H1 (cell line): ENCODE results near the gene SPATA31E1. TPM values are rescaled to one million over a fixed set of nuclear protein-coding genes. Genes with fewer than 3 reads are reported as not detected.
"Not testable (repeated sequence)": the region's sequence is repeated elsewhere in the genome, so short reads cannot be mapped to it uniquely, and the experiment has no call there.

Experiments
- CTCF ChIA-PET: fragments of 300-600 bp; sonication (Branson Sonifier 250); formaldehyde crosslinking; loops from one replicate; lab custom pipeline; 2021; ENCODE audit not compliant: partially characterized antibody; lab: Charles Lee
- POLR2A ChIA-PET: fragments of 300-600 bp; sonication (Branson Sonifier 250); formaldehyde crosslinking; loops from one replicate; lab custom pipeline; 2021; ENCODE audit warnings: inconsistent platforms; ENCODE audit not compliant: partially characterized antibody; lab: Charles Lee
- DNase-seq, 2 experiments: peaks; one replicate each; pipeline versions ENCODE4 v3.0.0 to v3.0.0-alpha.2; 2010 to 2022; ENCODE audit warnings: low spot score in 2 of 2, low read depth in 1 of 2, mixed read lengths in 1 of 2
- FAIRE-seq: peaks from 2 replicates; lab custom pipeline; 2011; peaks lifted over from hg19 to GRCh38; lab: Jason Lieb, UNC
- H2AFZ ChIP-seq: 2 replicates; pipeline ENCODE4 v1.8.1; 2012; ENCODE audit warnings: low read length, inconsistent platforms
- H2AK5ac ChIP-seq: 2 replicates; pipeline ENCODE4 v1.6.1; 2013; ENCODE audit warnings: low read depth, low read length
- H2BK120ac ChIP-seq: replicated peaks from 2 replicates; pipeline ENCODE3; 2013; ENCODE audit warnings: low read depth, low read length, inconsistent platforms
- H2BK12ac ChIP-seq: 2 replicates; pipeline ENCODE4 v1.6.1; 2013; ENCODE audit warnings: low read depth, low read length
- H2BK15ac ChIP-seq: 2 replicates; pipeline ENCODE4 v1.6.1; 2013; ENCODE audit warnings: low read length
- H2BK20ac ChIP-seq: 2 replicates; pipeline ENCODE4 v1.6.1; 2013; ENCODE audit warnings: low read length
- H2BK5ac ChIP-seq: 2 replicates; pipeline ENCODE4 v1.6.1; 2013; ENCODE audit warnings: low read depth, low read length
- H3K14ac ChIP-seq: 2 replicates; pipeline ENCODE4 v1.6.1; 2013; ENCODE audit warnings: inconsistent platforms; ENCODE audit not compliant: insufficient read length
- H3K18ac ChIP-seq: 2 replicates; pipeline ENCODE4 v1.6.1; 2013; ENCODE audit warnings: low read length; ENCODE audit errors: extremely low read depth
- H3K23ac ChIP-seq: 2 replicates; pipeline ENCODE4 v1.6.1; 2013; ENCODE audit warnings: inconsistent platforms; ENCODE audit not compliant: insufficient read length
- H3K23me2 ChIP-seq: 2 replicates; pipeline ENCODE4 v1.6.1; 2013; ENCODE audit warnings: low read depth, low read length
- H3K27ac ChIP-seq: 2 replicates; pipeline ENCODE4 v1.6.1; 2011; ENCODE audit warnings: low read depth, low read length, inconsistent platforms
- H3K27me3 ChIP-seq, 4 experiments: replicated peaks in 1 of 4; 1 replicate in 1 of 4; 2 replicates in 3 of 4; pipeline versions ENCODE4 v1.6.1 to v1.8.1; 2011 to 2013; ENCODE audit warnings: low read length in 3 of 4, mild to moderate bottlenecking in 3 of 4, inconsistent platforms in 2 of 4, mixed read lengths in 2 of 4, moderate library complexity in 1 of 4; ENCODE audit not compliant: control insufficient read depth in 3 of 4, insufficient read depth in 3 of 4; ENCODE audit errors: extremely low read depth in 1 of 4
- H3K36me3 ChIP-seq, 4 experiments: 2 replicates each; pipeline versions ENCODE4 v1.6.1 to v1.8.1; 2011 to 2013; ENCODE audit warnings: mild to moderate bottlenecking in 4 of 4, low read length in 3 of 4, moderate library complexity in 2 of 4, control low read depth in 1 of 4, inconsistent platforms in 1 of 4; ENCODE audit not compliant: insufficient read depth in 4 of 4, control insufficient read depth in 2 of 4
- H3K4ac ChIP-seq: replicated peaks from 2 replicates; pipeline ENCODE3; 2013; ENCODE audit warnings: low read length, low read depth, mixed read lengths, inconsistent platforms; ENCODE audit not compliant: insufficient read length
- H3K4me1 ChIP-seq, 4 experiments: replicated peaks in 1 of 4; 1 replicate in 1 of 4; 2 replicates in 3 of 4; pipeline versions ENCODE4 v1.6.1 to v1.8.1; 2011 to 2013; ENCODE audit warnings: low read length in 3 of 4, inconsistent platforms in 2 of 4, mixed read lengths in 1 of 4; ENCODE audit not compliant: insufficient read depth in 4 of 4, control insufficient read depth in 3 of 4
- H3K4me2 ChIP-seq, 2 experiments: 2 replicates each; pipeline versions ENCODE4 v1.6.1 to v1.8.1; 2011 to 2013; ENCODE audit warnings: low read depth in 2 of 2, low read length in 2 of 2, control low read depth in 1 of 2, inconsistent platforms in 1 of 2, mild to moderate bottlenecking in 1 of 2; ENCODE audit not compliant: insufficient read depth in 1 of 2
- H3K4me3 ChIP-seq, 4 experiments: fragments of 200-600, 300-600 bp in 1 of 4; sonication (generic), shearing (Covaris generic), sonication (Bioruptor Twin) in 1 of 4; 2 replicates each; pipeline versions ENCODE4 v1.5.1 to v1.8.1; 2011 to 2016; ENCODE audit warnings: low read length in 4 of 4, low read depth in 3 of 4, control low read depth in 2 of 4, inconsistent platforms in 2 of 4, mild to moderate bottlenecking in 2 of 4, mixed read lengths in 1 of 4, moderate library complexity in 1 of 4; ENCODE audit not compliant: insufficient read depth in 2 of 4; ENCODE audit errors: extremely low read depth in 1 of 4
- H3K56ac ChIP-seq: replicated peaks from 2 replicates; pipeline ENCODE3; 2013; ENCODE audit warnings: low read depth, mild to moderate bottlenecking, mixed read lengths, low read length, inconsistent platforms; ENCODE audit not compliant: insufficient read length
- H3K79me1 ChIP-seq: 2 replicates; pipeline ENCODE4 v1.6.1; 2013; ENCODE audit warnings: low read depth, low read length, control low read depth
- H3K79me2 ChIP-seq, 2 experiments: 2 replicates each; pipeline versions ENCODE4 v1.6.1 to v1.8.1; 2012 to 2013; ENCODE audit warnings: low read length in 2 of 2, mild to moderate bottlenecking in 2 of 2, inconsistent platforms in 1 of 2; ENCODE audit not compliant: insufficient read depth in 2 of 2, control insufficient read depth in 1 of 2
- H3K9ac ChIP-seq, 4 experiments: replicated peaks in 1 of 4; 1 replicate in 1 of 4; 2 replicates in 3 of 4; pipeline versions ENCODE4 v1.6.1 to v1.8.1; 2011 to 2013; ENCODE audit warnings: low read depth in 3 of 4, low read length in 3 of 4, control low read depth in 2 of 4, mild to moderate bottlenecking in 2 of 4, moderate library complexity in 2 of 4, inconsistent platforms in 1 of 4; ENCODE audit errors: extremely low read depth in 1 of 4
- H3K9me3 ChIP-seq, 2 experiments: 2 replicates each; pipeline versions ENCODE4 v1.6.1 to v1.8.1; 2012 to 2013; ENCODE audit warnings: mild to moderate bottlenecking in 2 of 2, moderate library complexity in 2 of 2, control low read depth in 1 of 2, inconsistent platforms in 1 of 2, low read depth in 1 of 2, low read length in 1 of 2, mixed read lengths in 1 of 2; ENCODE audit not compliant: insufficient read depth in 2 of 2
- H4K20me1 ChIP-seq, 2 experiments: replicated peaks in 1 of 2; 2 replicates each; pipeline versions ENCODE3 to v1.8.1; 2011 to 2013; ENCODE audit warnings: inconsistent platforms in 2 of 2, low read length in 2 of 2, mild to moderate bottlenecking in 1 of 2; ENCODE audit not compliant: insufficient read depth in 2 of 2, control insufficient read depth in 1 of 2
- H4K5ac ChIP-seq: 2 replicates; pipeline ENCODE4 v1.6.1; 2013; ENCODE audit warnings: low read length, low read depth, mixed read lengths, inconsistent platforms; ENCODE audit not compliant: insufficient read length
- H4K8ac ChIP-seq: 2 replicates; pipeline ENCODE4 v1.8.0; 2013; ENCODE audit warnings: mild to moderate bottlenecking, moderate library complexity, low read length, inconsistent platforms; ENCODE audit not compliant: insufficient read depth; ENCODE audit errors: extremely low read depth
- H4K91ac ChIP-seq: replicated peaks from 2 replicates; pipeline ENCODE3; 2013; ENCODE audit warnings: low read length, mixed read lengths, inconsistent platforms; ENCODE audit not compliant: insufficient read length
- WGBS, 2 experiments: shearing (Covaris generic) in 1 of 2; methylation state at CpG; one replicate each; pipeline versions ENCODE4 v1.1.6 to v1.1.7; 2013 to 2015; ENCODE audit warnings: low lambda C conversion rate in 2 of 2, mixed read lengths in 2 of 2, inconsistent platforms in 1 of 2, low coverage in 1 of 2, missing lambda C conversion rate in 1 of 2; ENCODE audit not compliant: insufficient replicate concordance in 2 of 2, insufficient coverage in 1 of 2, insufficient read length in 1 of 2; ENCODE audit errors: extremely low coverage in 1 of 2, missing lambda C conversion rate in 1 of 2; 5-methylcytosine and 5-hydroxymethylcytosine counted together
- polyA plus RNA-seq, 7 experiments: library from polyadenylated mRNA; depleted of rRNA in 3 of 7; stranded (reverse) in 5 of 7; unstranded in 2 of 7; fragments of >200 nt in 5 of 7; fragments of 200-250 nt in 2 of 7; gene quantifications; 1 replicate in 5 of 7; 2 replicates in 1 of 7; 4 replicates in 1 of 7; pipeline versions ENCODE4 v1.2.1 to v1.2.3, GENCODE V29; 2011 to 2013; ENCODE audit warnings: missing spikeins in 2 of 7, mixed read lengths in 2 of 7
- total RNA-seq: library from RNA; stranded (reverse); fragmentation: NEBNext Ultra II Directional; extraction: Animal tissue kit (Norgen Biotek cat#: 25700); gene quantifications from 2 replicates; pipeline ENCODE4 v1.2.1, GENCODE V29; 2021

The SPATA31E1 gene
- total and polyA plus RNA-seq, 2 of the 8 experiments (the other 6 are each of a cell fraction or from before 2014, with no cell fraction given) = 0.05 to 0.09 TPM

- 77% methylated on average over 11 of the region's 11 CpGs; no CpG with 5 or more reads in 1 of the 2 experiments for WGBS, 2 experiments
Measured at GRCh38 chr9:87902371-87902770, 19.7 kb downstream of the SPATA31E1 start.

More at GRCh38 chr9:87902371-87902770, 19.7 kb downstream of the SPATA31E1 start:
- H2BK5ac ChIP-seq, H2BK120ac ChIP-seq, POLR2A ChIA-PET, H3K4me3 ChIP-seq, H3K23ac ChIP-seq, FAIRE-seq, H3K9ac ChIP-seq, H3K4ac ChIP-seq, H2AK5ac ChIP-seq, DNase-seq, H3K18ac ChIP-seq, H4K20me1 ChIP-seq, CTCF ChIA-PET, H3K79me2 ChIP-seq, H3K27ac ChIP-seq, H3K14ac ChIP-seq, H3K4me1 ChIP-seq, H4K5ac ChIP-seq, H3K4me2 ChIP-seq, H2AFZ ChIP-seq, H2BK12ac ChIP-seq, H3K27me3 ChIP-seq, H2BK15ac ChIP-seq, H4K8ac ChIP-seq, H3K23me2 ChIP-seq, H3K36me3 ChIP-seq, H3K56ac ChIP-seq, H4K91ac ChIP-seq, H2BK20ac ChIP-seq, H3K79me1 ChIP-seq: not testable (repeated sequence)
- peaks cover 7 to 13% of the 10 kb centered on the region in 2 experiments for H3K9me3 ChIP-seq
